Glutamatergic neuron (in vitro differentiated cells): ENCODE data around the gene RHBDD3. TPM values are rescaled to one million over a fixed set of nuclear protein-coding genes. Genes with fewer than 3 reads are reported as not detected.
A peak's percentile ranks its signal among the peaks of the same experiment; 100 is the strongest.

ENCODE experiments used
- DNase-seq: peaks from one replicate; pipeline ENCODE4 v3.0.0; 2022
- H3K27ac Mint-ChIP-seq: one replicate; pipeline ENCODE4 v1.8.0; 2020; ENCODE audit warnings: mild to moderate bottlenecking, mixed read lengths, inconsistent platforms; ENCODE audit not compliant: unreplicated experiment
- H3K27me3 Mint-ChIP-seq: one replicate; pipeline ENCODE4 v1.8.0; 2020; ENCODE audit warnings: mild to moderate bottlenecking, moderate library complexity, mixed read lengths, inconsistent platforms; ENCODE audit not compliant: unreplicated experiment
- H3K36me3 Mint-ChIP-seq: one replicate; pipeline ENCODE4 v1.8.0; 2020; ENCODE audit warnings: mild to moderate bottlenecking, mixed read lengths, inconsistent platforms; ENCODE audit not compliant: unreplicated experiment
- H3K4me1 Mint-ChIP-seq: one replicate; pipeline ENCODE4 v1.8.0; 2020; ENCODE audit warnings: mild to moderate bottlenecking, low read depth, mixed read lengths, inconsistent platforms; ENCODE audit not compliant: unreplicated experiment
- H3K4me3 Mint-ChIP-seq: one replicate; pipeline ENCODE4 v1.8.0; 2020; ENCODE audit warnings: mild to moderate bottlenecking, mixed read lengths, inconsistent platforms; ENCODE audit not compliant: unreplicated experiment
- H3K9me3 Mint-ChIP-seq: one replicate; pipeline ENCODE4 v1.8.0; 2020; ENCODE audit warnings: mild to moderate bottlenecking, moderate library complexity, mixed read lengths, inconsistent platforms; ENCODE audit not compliant: unreplicated experiment
- total RNA-seq: library from RNA; stranded (reverse); fragmentation: NEBNext Ultra II Directional; extraction: Animal tissue kit (Norgen Biotek cat#: 25700); gene quantifications from one replicate; pipeline ENCODE4 v1.2.1, GENCODE V29; 2021; ENCODE audit not compliant: unreplicated experiment
- TF ChIP-seq, protein P1 (sequence below): fragments of 200-600 bp; sonication (generic); IDR thresholded peaks from one replicate; pipeline ENCODE4 v1.5.0; 2021; ENCODE audit not compliant: partially characterized antibody, unreplicated experiment

Gene RHBDD3
- total RNA-seq, 1 donor from 2014 or later, result 50.4 TPM

DNA sequence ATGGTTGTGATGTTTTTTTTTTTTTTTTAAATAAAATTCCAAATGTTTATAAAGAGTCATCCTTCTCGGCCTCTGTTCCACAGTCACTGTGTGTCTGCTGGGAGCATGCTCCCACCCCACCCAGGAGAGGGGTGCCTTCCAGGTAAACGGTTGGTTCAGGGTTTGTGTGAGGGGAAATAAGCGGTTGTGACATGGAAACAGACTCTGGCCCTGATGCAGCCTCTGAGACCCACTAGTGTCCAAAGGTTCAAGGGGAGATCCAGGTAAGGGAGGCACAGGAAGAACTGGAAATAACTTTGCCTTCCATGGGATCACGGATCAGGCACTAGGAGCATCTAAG lies 32.7 kb upstream of the RHBDD3 start:
- Mint-ChIP-seq H3K27me3 (peaks cover 8% of the 10 kb centered on the region), H3K27ac (no peak overlapping the region), H3K4me1 (peaks cover 4% of the 10 kb centered on the region), H3K9me3 (peaks cover 11% of the 10 kb centered on the region), H3K36me3 (no peaks in the 10 kb centered on the region), H3K4me3 (no peak overlapping the region)
- no peak for DNase-seq
- TF ChIP-seq, protein P1, sequence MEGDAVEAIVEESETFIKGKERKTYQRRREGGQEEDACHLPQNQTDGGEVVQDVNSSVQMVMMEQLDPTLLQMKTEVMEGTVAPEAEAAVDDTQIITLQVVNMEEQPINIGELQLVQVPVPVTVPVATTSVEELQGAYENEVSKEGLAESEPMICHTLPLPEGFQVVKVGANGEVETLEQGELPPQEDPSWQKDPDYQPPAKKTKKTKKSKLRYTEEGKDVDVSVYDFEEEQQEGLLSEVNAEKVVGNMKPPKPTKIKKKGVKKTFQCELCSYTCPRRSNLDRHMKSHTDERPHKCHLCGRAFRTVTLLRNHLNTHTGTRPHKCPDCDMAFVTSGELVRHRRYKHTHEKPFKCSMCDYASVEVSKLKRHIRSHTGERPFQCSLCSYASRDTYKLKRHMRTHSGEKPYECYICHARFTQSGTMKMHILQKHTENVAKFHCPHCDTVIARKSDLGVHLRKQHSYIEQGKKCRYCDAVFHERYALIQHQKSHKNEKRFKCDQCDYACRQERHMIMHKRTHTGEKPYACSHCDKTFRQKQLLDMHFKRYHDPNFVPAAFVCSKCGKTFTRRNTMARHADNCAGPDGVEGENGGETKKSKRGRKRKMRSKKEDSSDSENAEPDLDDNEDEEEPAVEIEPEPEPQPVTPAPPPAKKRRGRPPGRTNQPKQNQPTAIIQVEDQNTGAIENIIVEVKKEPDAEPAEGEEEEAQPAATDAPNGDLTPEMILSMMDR, result no peak

DNA sequence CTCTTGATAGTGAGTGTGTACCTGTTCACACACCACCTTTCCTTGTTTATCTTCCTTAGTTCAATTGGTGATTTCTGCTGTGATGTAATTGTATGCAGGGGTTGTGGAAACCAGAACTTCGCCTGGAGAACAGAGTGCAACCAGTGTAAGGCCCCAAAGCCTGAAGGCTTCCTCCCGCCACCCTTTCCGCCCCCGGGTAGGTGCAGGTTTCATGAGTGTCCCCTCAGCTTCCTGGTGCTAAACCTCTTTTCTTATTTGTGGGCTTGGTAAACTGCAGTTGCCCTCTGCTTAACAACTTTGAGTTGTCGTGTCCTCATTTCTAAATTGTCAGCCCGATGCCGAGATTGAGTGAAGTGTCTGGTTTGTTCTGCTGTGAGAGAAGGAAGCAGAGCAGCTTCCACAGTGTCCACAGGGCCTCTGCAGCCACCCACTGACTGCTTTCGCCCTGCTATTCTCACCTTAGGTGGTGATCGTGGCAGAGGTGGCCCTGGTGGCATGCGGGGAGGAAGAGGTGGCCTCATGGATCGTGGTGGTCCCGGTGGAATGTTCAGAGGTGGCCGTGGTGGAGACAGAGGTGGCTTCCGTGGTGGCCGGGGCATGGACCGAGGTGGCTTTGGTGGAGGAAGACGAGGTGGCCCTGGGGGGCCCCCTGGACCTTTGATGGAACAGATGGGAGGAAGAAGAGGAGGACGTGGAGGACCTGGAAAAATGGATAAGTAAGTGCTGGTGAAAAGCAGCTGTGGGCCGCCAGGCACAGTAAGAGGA lies 31.5 kb upstream of the RHBDD3 start:
- Mint-ChIP-seq H3K9me3 (peaks cover 7% of the 10 kb centered on the region), H3K36me3 (no peaks in the 10 kb centered on the region), H3K4me3 (no peak overlapping the region), H3K27me3 (peaks cover 5% of the 10 kb centered on the region), H3K27ac (peak overlapping the region; percentile 65), H3K4me1 (peaks cover 4% of the 10 kb centered on the region)
- DNase-seq, result no peak
- TF ChIP-seq, protein P1, result no peak

DNA sequence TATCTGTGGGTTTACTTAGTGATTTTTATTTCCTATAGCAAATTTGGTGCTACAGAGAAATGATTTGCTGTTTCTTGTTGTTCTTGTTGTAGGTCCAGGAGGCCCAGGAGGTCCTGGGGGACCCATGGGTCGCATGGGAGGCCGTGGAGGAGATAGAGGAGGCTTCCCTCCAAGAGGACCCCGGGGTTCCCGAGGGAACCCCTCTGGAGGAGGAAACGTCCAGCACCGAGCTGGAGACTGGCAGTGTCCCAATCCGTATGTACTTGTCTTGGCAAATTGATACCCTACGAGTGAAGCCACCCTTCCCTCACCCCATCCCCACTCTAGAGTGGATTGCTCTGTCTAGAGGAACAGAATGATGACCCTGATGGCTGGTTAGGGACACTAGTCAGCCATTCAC lies 30.9 kb upstream of the RHBDD3 start:
- DNase-seq, result no peak
- H3K27me3 Mint-ChIP-seq, result peaks cover 5% of the 10 kb centered on the region
- no peak overlapping the region for H3K4me3 Mint-ChIP-seq
- peaks cover 7% of the 10 kb centered on the region for H3K9me3 Mint-ChIP-seq
- TF ChIP-seq, protein P1, result no peak
- H3K36me3 Mint-ChIP-seq, result no peaks in the 10 kb centered on the region
- H3K27ac Mint-ChIP-seq, result peak overlapping the region; percentile 28
- H3K4me1 Mint-ChIP-seq, result peaks cover 4% of the 10 kb centered on the region

DNA sequence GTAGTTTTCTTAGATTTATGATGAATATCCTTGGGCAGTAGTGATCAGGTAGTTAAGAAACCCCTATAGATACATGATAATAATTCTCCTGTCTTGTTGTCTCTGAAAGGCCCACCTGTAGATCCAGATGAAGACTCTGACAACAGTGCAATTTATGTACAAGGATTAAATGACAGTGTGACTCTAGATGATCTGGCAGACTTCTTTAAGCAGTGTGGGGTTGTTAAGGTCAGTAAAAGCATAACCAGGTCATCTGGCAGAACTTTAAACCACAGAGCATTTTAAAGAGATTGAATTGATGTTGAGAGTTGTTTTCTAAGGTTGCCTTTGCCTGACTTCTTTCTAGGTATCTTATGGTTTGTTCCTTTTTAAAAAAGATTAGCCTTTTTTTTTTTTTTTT lies 24.6 kb upstream of the RHBDD3 start:
- no peak overlapping the region for H3K4me3 Mint-ChIP-seq
- no peak for DNase-seq

DNA sequence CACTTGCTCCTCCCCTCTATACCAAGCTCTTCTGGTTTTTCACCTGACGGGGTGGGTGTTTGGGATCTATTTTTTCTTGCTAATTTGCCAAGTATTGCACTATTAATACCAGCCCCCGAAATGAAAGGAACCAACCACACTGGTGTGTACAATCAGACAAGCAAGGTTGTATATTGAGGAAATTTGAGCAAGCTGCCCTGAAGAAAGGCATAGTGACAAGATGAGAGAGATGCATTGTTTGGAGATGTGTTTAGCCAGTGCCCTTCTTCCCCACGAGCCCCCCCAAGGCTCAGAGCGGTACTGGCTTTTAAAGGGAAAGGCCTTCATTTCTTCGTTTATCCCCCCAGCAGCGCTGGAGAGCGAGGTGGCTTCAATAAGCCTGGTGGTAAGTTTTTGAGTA lies 23.4 kb upstream of the RHBDD3 start:
- Mint-ChIP-seq H3K36me3 (no peaks in the 10 kb centered on the region), H3K4me1 (peaks cover 4% of the 10 kb centered on the region), H3K9me3 (no peaks in the 10 kb centered on the region), H3K4me3 (no peak overlapping the region), H3K27ac (peak overlapping the region; percentile 12), H3K27me3 (peaks cover 3% of the 10 kb centered on the region)
- TF ChIP-seq, protein P1, result no peak
- no peak for DNase-seq

More for the DNA sequence above, 24.6 kb upstream of the RHBDD3 start:
- peaks cover 3% of the 10 kb centered on the region for H3K27me3 Mint-ChIP-seq
- no peaks in the 10 kb centered on the region for H3K9me3 Mint-ChIP-seq
- no peaks in the 10 kb centered on the region for H3K36me3 Mint-ChIP-seq
- no peak overlapping the region for H3K27ac Mint-ChIP-seq
- TF ChIP-seq, protein P1, result no peak
- peaks cover 4% of the 10 kb centered on the region for H3K4me1 Mint-ChIP-seq
